COR-L47 (cell line): ENCODE measurements around the gene LAMC2.
A peak's percentile ranks its signal among the peaks of the same experiment; 100 is the strongest.
"Not testable (repeated sequence)": the region's sequence is repeated elsewhere in the genome, so short reads cannot be mapped to it uniquely, and the experiment has no call there.

Experiments
- DNase-seq: peaks from one replicate; lab custom pipeline; 2025; lab: John Stamatoyannopoulos, UW

The LAMC2 gene

GRCh38 chr1:183263886-183264602, 78.0 kb downstream of the LAMC2 start:
- DNase-seq, result no peak

- DNase-seq, result no peak
Observed at GRCh38 chr1:183267646-183268431, 81.8 kb downstream of the LAMC2 start.

- no peak for DNase-seq
Observed at GRCh38 chr1:183270541-183271141, 84.6 kb downstream of the LAMC2 start.

GRCh38 chr1:183272390-183272848, 86.4 kb downstream of the LAMC2 start:
- no peak for DNase-seq

GRCh38 chr1:183273300-183273699, 87.2 kb downstream of the LAMC2 start:
- no peak for DNase-seq

- not testable (repeated sequence) for DNase-seq
Observed at GRCh38 chr1:183273984-183274383, 87.9 kb downstream of the LAMC2 start.

GRCh38 chr1:183274836-183275235, 88.8 kb downstream of the LAMC2 start:
- DNase-seq, result no peak

- no peak for DNase-seq
Observed at GRCh38 chr1:183275322-183275721, 89.3 kb downstream of the LAMC2 start.

- no peak for DNase-seq
Observed at GRCh38 chr1:183276386-183277080, 90.5 kb downstream of the LAMC2 start.

GRCh38 chr1:183277821-183278738, 92.0 kb downstream of the LAMC2 start:
- no peak for DNase-seq

GRCh38 chr1:183278739-183279591, 92.9 kb downstream of the LAMC2 start:
- no peak for DNase-seq

- DNase-seq, result no peak
Observed at GRCh38 chr1:183279835-183280234, 93.8 kb downstream of the LAMC2 start.

- no peak for DNase-seq
Observed at GRCh38 chr1:183281039-183281438, 95.0 kb downstream of the LAMC2 start.

- DNase-seq, result peak; percentile 70
Observed at GRCh38 chr1:183281553-183282091, 95.6 kb downstream of the LAMC2 start.

GRCh38 chr1:183282101-183282855, 96.2 kb downstream of the LAMC2 start:
- no peak for DNase-seq

GRCh38 chr1:183283286-183283685, 97.2 kb downstream of the LAMC2 start:
- DNase-seq, result no peak

- DNase-seq, result no peak
Observed at GRCh38 chr1:183284086-183284485, 98.0 kb downstream of the LAMC2 start.

GRCh38 chr1:183285256-183285655, 99.2 kb downstream of the LAMC2 start:
- no peak for DNase-seq

GRCh38 chr1:183285746-183286145, 99.7 kb downstream of the LAMC2 start:
- no peak for DNase-seq
